DOHH2 (cell line): ENCODE results near the gene TRMT11.

Experiments used
- H3F3A ChIP-seq: fragments of 200-600 bp; sonication (generic), shearing (Covaris generic); 2 replicates; pipeline ENCODE4 v1.6.0; 2016; ENCODE audit warnings: antibody characterized with exemption, mild to moderate bottlenecking; ENCODE audit not compliant: control insufficient read depth, insufficient read depth
- H3K27ac ChIP-seq: fragments of 200-600 bp; sonication (generic); 2 replicates; pipeline ENCODE4 v1.5.1; 2014; ENCODE audit warnings: low read depth, mild to moderate bottlenecking, low read length, moderate library complexity
- H3K27me3 ChIP-seq: fragments of 200-600 bp; sonication (generic); 2 replicates; pipeline ENCODE4 v1.6.1; 2014; ENCODE audit warnings: mild to moderate bottlenecking, low read length, mixed read lengths; ENCODE audit not compliant: control insufficient read depth
- H3K36me3 ChIP-seq: fragments of 200-600 bp; sonication (generic); 2 replicates; pipeline ENCODE4 v1.6.1; 2014; ENCODE audit warnings: mild to moderate bottlenecking, low read length, moderate library complexity, mixed read lengths; ENCODE audit not compliant: control insufficient read depth
- H3K4me1 ChIP-seq: fragments of 200-600 bp; sonication (generic); 2 replicates; pipeline ENCODE4 v1.6.1; 2014; ENCODE audit warnings: mild to moderate bottlenecking, low read length, mixed read lengths; ENCODE audit not compliant: control insufficient read depth
- H3K4me2 ChIP-seq: fragments of 200-600 bp; sonication (generic); 2 replicates; pipeline ENCODE4 v1.6.0; 2014; ENCODE audit warnings: mild to moderate bottlenecking, low read length, moderate library complexity
- H3K4me3 ChIP-seq: fragments of 200-600 bp; sonication (generic); 2 replicates; pipeline ENCODE4 v1.5.1; 2014; ENCODE audit warnings: mild to moderate bottlenecking, low read length, mixed read lengths
- H3K79me2 ChIP-seq: fragments of 200-600 bp; sonication (generic); 2 replicates; pipeline ENCODE4 v1.6.1; 2014; ENCODE audit warnings: mild to moderate bottlenecking, low read length, mixed read lengths; ENCODE audit not compliant: control insufficient read depth
- H3K9me2 ChIP-seq: fragments of 200-600 bp; sonication (generic); replicated peaks from 2 replicates; pipeline ENCODE4 v1.6.1; 2014; ENCODE audit warnings: mild to moderate bottlenecking, low read length, mixed read lengths; ENCODE audit not compliant: control insufficient read depth
- H3K9me3 ChIP-seq: fragments of 200-600 bp; sonication (generic); 2 replicates; pipeline ENCODE4 v1.6.1; 2014; ENCODE audit warnings: antibody characterized with exemption, low read length, mixed read lengths; ENCODE audit not compliant: control insufficient read depth, insufficient read depth
- H4K20me1 ChIP-seq: fragments of 200-600 bp; sonication (generic); 2 replicates; pipeline ENCODE4 v1.6.0; 2014; ENCODE audit warnings: low read depth, mild to moderate bottlenecking, antibody characterized with exemption, low read length, moderate library complexity; ENCODE audit not compliant: control insufficient read depth, insufficient read depth
- EZH2phosphoT487 ChIP-seq: fragments of 200-600 bp; sonication (generic); IDR thresholded peaks from 2 replicates; pipeline ENCODE4 v1.6.1; 2017; ENCODE audit warnings: borderline replicate concordance, mild to moderate bottlenecking, antibody characterized with exemption, low read length, moderate library complexity, mixed read lengths
- TF ChIP-seq, protein P1 (sequence below): fragments of 200-600 bp; sonication (generic); IDR thresholded peaks from one replicate; pipeline ENCODE4 v1.5.1; 2014; ENCODE audit warnings: antibody characterized with exemption, mild to moderate bottlenecking, low read depth, low read length; ENCODE audit not compliant: poor library complexity, severe bottlenecking

The TRMT11 gene

DNA sequence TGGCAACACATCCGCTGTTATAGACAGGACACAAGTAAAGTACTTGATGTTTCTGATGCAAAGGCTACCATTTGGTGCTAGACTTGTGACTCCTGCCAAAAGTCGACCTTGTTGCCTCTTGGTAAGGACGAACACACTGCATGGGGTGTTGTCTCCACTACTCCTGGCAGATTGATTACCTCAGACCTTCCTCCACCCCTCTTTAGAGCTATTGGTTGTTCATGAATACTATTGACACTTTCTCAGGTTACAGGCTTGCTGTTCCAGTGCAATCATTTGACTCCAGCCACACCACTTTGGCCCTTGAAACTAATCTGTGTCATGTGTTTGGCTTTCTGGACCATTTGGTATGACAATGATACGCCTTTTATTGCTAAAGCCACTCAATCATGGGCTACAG is 62.3 kb downstream of the TRMT11 start:
- no peaks in the 10 kb centered on the region for H3K9me3 ChIP-seq
- H3K9me2 ChIP-seq: no peaks in the 10 kb centered on the region
- H3K27me3 ChIP-seq: no peaks in the 10 kb centered on the region
- H4K20me1 ChIP-seq: no peaks in the 10 kb centered on the region
- no peaks in the 10 kb centered on the region for H3F3A ChIP-seq
- no peaks in the 10 kb centered on the region for H3K79me2 ChIP-seq
- no peak overlapping the region for H3K27ac ChIP-seq
- no peak overlapping the region for H3K4me3 ChIP-seq
- H3K4me1 ChIP-seq: no peaks in the 10 kb centered on the region
- peaks cover 29% of the 10 kb centered on the region for H3K36me3 ChIP-seq
- no peak overlapping the region for H3K4me2 ChIP-seq
- TF ChIP-seq, protein P1, sequence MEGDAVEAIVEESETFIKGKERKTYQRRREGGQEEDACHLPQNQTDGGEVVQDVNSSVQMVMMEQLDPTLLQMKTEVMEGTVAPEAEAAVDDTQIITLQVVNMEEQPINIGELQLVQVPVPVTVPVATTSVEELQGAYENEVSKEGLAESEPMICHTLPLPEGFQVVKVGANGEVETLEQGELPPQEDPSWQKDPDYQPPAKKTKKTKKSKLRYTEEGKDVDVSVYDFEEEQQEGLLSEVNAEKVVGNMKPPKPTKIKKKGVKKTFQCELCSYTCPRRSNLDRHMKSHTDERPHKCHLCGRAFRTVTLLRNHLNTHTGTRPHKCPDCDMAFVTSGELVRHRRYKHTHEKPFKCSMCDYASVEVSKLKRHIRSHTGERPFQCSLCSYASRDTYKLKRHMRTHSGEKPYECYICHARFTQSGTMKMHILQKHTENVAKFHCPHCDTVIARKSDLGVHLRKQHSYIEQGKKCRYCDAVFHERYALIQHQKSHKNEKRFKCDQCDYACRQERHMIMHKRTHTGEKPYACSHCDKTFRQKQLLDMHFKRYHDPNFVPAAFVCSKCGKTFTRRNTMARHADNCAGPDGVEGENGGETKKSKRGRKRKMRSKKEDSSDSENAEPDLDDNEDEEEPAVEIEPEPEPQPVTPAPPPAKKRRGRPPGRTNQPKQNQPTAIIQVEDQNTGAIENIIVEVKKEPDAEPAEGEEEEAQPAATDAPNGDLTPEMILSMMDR: no peak
- TF ChIP-seq EZH2phosphoT487: no peak

GRCh38 chr6:126050795-126051194 is 64.5 kb downstream of the TRMT11 start:
- no peaks in the 10 kb centered on the region for H3K9me3 ChIP-seq
- no peaks in the 10 kb centered on the region for H3K79me2 ChIP-seq
- peaks cover 17% of the 10 kb centered on the region; the same call in 1 of the 2 replicates for H3K36me3 ChIP-seq
- TF ChIP-seq, protein P1: no peak
- no peak for TF ChIP-seq EZH2phosphoT487
- H3K4me3 ChIP-seq: no peak overlapping the region
- no peak overlapping the region for H3K4me2 ChIP-seq
- no peaks in the 10 kb centered on the region for H3K27me3 ChIP-seq
- no peaks in the 10 kb centered on the region for H3F3A ChIP-seq
- no peaks in the 10 kb centered on the region for H3K4me1 ChIP-seq
- H3K9me2 ChIP-seq: no peaks in the 10 kb centered on the region
- H4K20me1 ChIP-seq: no peaks in the 10 kb centered on the region
- H3K27ac ChIP-seq: no peak overlapping the region

DNA sequence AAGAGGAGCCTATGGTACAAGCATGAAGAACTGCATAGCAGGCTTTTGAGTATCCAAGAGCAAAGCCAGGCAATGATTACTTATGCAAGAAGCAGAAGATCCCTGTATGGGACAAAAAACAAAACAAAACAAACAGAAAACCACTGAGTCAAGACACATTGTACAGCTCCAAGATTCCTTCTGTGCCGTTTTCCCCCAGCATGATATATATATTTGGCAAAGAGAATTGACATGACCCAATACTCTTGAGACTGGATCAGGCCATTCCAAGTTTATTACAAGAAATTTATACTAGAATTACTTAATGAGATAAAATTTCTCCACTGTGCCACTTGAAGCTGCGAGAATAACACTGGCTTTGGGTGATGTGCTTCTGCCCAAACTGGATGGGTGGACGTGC is 65.5 kb downstream of the TRMT11 start:
- Histone ChIP-seq H3F3A (no peaks in the 10 kb centered on the region), H3K9me3 (no peaks in the 10 kb centered on the region), H3K4me3 (no peak overlapping the region), H3K4me2 (no peak overlapping the region), H3K27ac (no peak overlapping the region), H3K36me3 (peaks cover 9% of the 10 kb centered on the region; the same call in 1 of the 2 replicates), H3K4me1 (no peaks in the 10 kb centered on the region), H4K20me1 (no peaks in the 10 kb centered on the region), H3K27me3 (no peaks in the 10 kb centered on the region), H3K9me2 (no peaks in the 10 kb centered on the region), H3K79me2 (no peaks in the 10 kb centered on the region)
- TF ChIP-seq EZH2phosphoT487: no peak
- TF ChIP-seq, protein P1: no peak

DNA sequence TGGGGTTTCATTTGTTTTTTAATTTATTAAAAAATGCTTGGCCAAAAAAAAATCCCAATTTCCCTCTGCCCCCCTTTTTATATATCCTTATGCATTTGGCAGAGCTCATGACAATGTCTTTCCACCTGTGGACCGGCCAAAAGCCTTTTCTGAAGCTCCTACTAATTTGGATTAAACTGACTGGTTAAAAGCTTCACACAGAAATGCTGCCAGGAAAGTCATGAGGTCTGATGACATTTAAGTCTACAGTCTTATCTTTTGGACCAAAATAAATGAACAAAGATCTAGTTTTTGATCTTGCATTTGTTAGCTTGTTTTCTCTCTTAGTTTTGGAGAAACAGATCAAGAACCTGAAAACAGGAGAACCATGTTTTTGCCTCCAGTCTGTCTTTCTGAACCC is 66.1 kb downstream of the TRMT11 start:
- Histone ChIP-seq H3K9me2 (no peaks in the 10 kb centered on the region), H3K36me3 (peaks cover 6% of the 10 kb centered on the region; the same call in 1 of the 2 replicates), H3K4me1 (no peaks in the 10 kb centered on the region), H3K27me3 (no peaks in the 10 kb centered on the region), H3K79me2 (no peaks in the 10 kb centered on the region), H3K4me2 (no peak overlapping the region), H3K9me3 (no peaks in the 10 kb centered on the region), H4K20me1 (no peaks in the 10 kb centered on the region), H3K27ac (no peak overlapping the region), H3F3A (no peaks in the 10 kb centered on the region), H3K4me3 (no peak overlapping the region)
- TF ChIP-seq, protein P1: no peak
